Measurements from ENCODE around the gene RPS28.
A peak's percentile ranks its signal among the peaks of the same experiment; 100 is the strongest.

Gene RPS28

DNA sequence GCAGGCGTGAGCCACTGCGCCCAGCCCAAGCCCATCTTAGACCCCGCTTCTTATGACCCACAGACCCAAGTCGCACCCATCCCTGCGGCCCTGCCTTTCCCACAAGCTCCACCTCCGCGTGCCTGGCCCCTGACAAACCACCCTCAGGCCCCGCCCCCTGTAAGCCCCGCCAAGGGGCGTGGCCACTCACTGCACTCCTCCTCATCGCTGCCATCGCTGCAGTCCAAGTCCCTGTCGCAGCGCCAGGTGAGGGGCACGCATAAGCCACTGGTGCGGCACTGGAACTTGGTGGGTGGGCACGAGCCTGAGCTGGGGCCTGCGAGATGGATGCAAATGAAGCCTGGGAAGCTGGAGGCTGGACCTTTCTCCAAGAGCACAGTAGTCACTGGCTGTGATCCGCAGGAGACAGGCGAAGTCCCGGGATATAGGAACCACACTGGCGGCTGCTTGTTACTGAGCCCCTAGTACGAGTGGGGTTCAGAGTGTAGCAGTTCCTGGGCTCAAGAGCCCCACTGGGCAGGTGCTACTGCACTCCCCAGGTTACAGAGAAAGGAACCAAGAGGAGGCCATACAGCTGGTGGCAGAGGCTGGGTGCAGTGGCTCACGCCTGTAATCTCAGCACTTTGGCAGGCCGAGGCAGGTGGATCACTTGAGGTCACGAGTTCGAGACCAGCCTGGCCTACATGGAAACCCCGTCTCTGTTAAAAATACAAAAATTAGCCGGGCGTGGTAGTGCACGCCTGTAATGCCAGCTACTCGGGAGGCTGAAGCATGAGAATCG is 16.3 kb upstream of the RPS28 start:
- H4K5ac ChIP-seq (ENCODE audit: low read length) = no peak overlapping the region
- no peaks in the 10 kb centered on the region for H3K27me3 ChIP-seq (ENCODE audit: insufficient read depth, low read length, poor library complexity)
- H3K4me1 ChIP-seq (ENCODE audit: control insufficient read depth, low read depth, low read length) = no peaks in the 10 kb centered on the region
- H3K36me3 ChIP-seq (ENCODE audit: control insufficient read depth, insufficient read depth, low read length) = no peaks in the 10 kb centered on the region
- H2BK5ac ChIP-seq (ENCODE audit: low read length) = no peak overlapping the region
- no peak overlapping the region for H3K27ac ChIP-seq (ENCODE audit: low read depth, low read length)
- no peak overlapping the region for H3K9ac ChIP-seq (ENCODE audit: low read length)
- WGBS (ENCODE audit: extremely low coverage, insufficient coverage, low lambda C conversion rate) = no CpG with 5 or more reads among the region's 33 CpGs
- H2AK5ac ChIP-seq (ENCODE audit: low read length) = no peak overlapping the region
- no peak overlapping the region for H2BK120ac ChIP-seq (ENCODE audit: low read depth, low read length)
- no peak overlapping the region for H3K4ac ChIP-seq (ENCODE audit: low read depth, low read length)
- peaks cover 6% of the 10 kb centered on the region for H3K79me1 ChIP-seq (ENCODE audit: low read length)
- H3K56ac ChIP-seq (ENCODE audit: low read length) = peak overlapping the region; percentile 15
- H4K8ac ChIP-seq (ENCODE audit: low read depth, low read length) = no peak overlapping the region
- no peak overlapping the region for H2BK15ac ChIP-seq (replicated peaks; ENCODE audit: low read depth)
- H3K4me2 ChIP-seq (ENCODE audit: low read length) = no peak overlapping the region
- H3K4me3 ChIP-seq (ENCODE audit: low read length) = no peak overlapping the region
- no peak overlapping the region for H3K18ac ChIP-seq (ENCODE audit: low read length)
- H3K79me2 ChIP-seq (ENCODE audit: control insufficient read depth, insufficient read depth, low read length) = peaks cover 2% of the 10 kb centered on the region
- no peak overlapping the region for H3K23ac ChIP-seq (ENCODE audit: low read length)
- DNase-seq = peak; percentile 82

- Histone ChIP-seq H3K27me3 (ENCODE audit: insufficient read depth, low read length, poor library complexity) (no peaks in the 10 kb centered on the region), H3K23ac (ENCODE audit: low read length) (no peak overlapping the region), H3K56ac (ENCODE audit: low read length) (no peak overlapping the region), H3K79me1 (ENCODE audit: low read length) (peaks cover 6% of the 10 kb centered on the region), H3K27ac (ENCODE audit: low read depth, low read length) (no peak overlapping the region), H3K4me1 (ENCODE audit: control insufficient read depth, low read depth, low read length) (no peaks in the 10 kb centered on the region), H2AK5ac (ENCODE audit: low read length) (no peak overlapping the region), H4K5ac (ENCODE audit: low read length) (no peak overlapping the region), H2BK15ac (replicated peaks; ENCODE audit: low read depth) (no peak overlapping the region), H3K9ac (ENCODE audit: low read length) (no peak overlapping the region), H3K79me2 (ENCODE audit: control insufficient read depth, insufficient read depth, low read length) (peaks cover 2% of the 10 kb centered on the region), H3K4ac (ENCODE audit: low read depth, low read length) (no peak overlapping the region), H3K36me3 (ENCODE audit: control insufficient read depth, insufficient read depth, low read length) (no peaks in the 10 kb centered on the region), H2BK5ac (ENCODE audit: low read length) (no peak overlapping the region), H4K8ac (ENCODE audit: low read depth, low read length) (no peak overlapping the region), H2BK120ac (ENCODE audit: low read depth, low read length) (no peak overlapping the region), H3K4me3 (ENCODE audit: low read length) (no peak overlapping the region), H3K18ac (ENCODE audit: low read length) (no peak overlapping the region), H3K4me2 (ENCODE audit: low read length) (no peak overlapping the region)
- no CpG with 5 or more reads among the region's 4 CpGs for WGBS (ENCODE audit: extremely low coverage, insufficient coverage, low lambda C conversion rate)
- DNase-seq = no peak
These were observed 15.5 kb upstream of the RPS28 start for GRCh38 chr19:8305798-8306197.

GRCh38 chr19:8306235-8307054 is 14.9 kb upstream of the RPS28 start:
- Histone ChIP-seq H3K27ac (ENCODE audit: low read depth, low read length) (no peak overlapping the region), H3K27me3 (ENCODE audit: insufficient read depth, low read length, poor library complexity) (no peaks in the 10 kb centered on the region), H3K56ac (ENCODE audit: low read length) (peak overlapping the region; percentile 17), H3K4me3 (ENCODE audit: low read length) (no peak overlapping the region), H3K4me2 (ENCODE audit: low read length) (no peak overlapping the region), H3K4me1 (ENCODE audit: control insufficient read depth, low read depth, low read length) (no peaks in the 10 kb centered on the region), H4K8ac (ENCODE audit: low read depth, low read length) (no peak overlapping the region), H3K36me3 (ENCODE audit: control insufficient read depth, insufficient read depth, low read length) (no peaks in the 10 kb centered on the region), H2AK5ac (ENCODE audit: low read length) (no peak overlapping the region), H3K79me1 (ENCODE audit: low read length) (peaks cover 6% of the 10 kb centered on the region), H2BK5ac (ENCODE audit: low read length) (no peak overlapping the region), H4K5ac (ENCODE audit: low read length) (no peak overlapping the region), H3K9ac (ENCODE audit: low read length) (peak overlapping the region; percentile 26), H3K4ac (ENCODE audit: low read depth, low read length) (no peak overlapping the region), H3K79me2 (ENCODE audit: control insufficient read depth, insufficient read depth, low read length) (peaks cover 2% of the 10 kb centered on the region), H3K23ac (ENCODE audit: low read length) (no peak overlapping the region), H3K18ac (ENCODE audit: low read length) (no peak overlapping the region), H2BK15ac (replicated peaks; ENCODE audit: low read depth) (no peak overlapping the region), H2BK120ac (ENCODE audit: low read depth, low read length) (no peak overlapping the region)
- no CpG with 5 or more reads among the region's 17 CpGs for WGBS (ENCODE audit: extremely low coverage, insufficient coverage, low lambda C conversion rate)
- no peak for DNase-seq

GRCh38 chr19:8307400-8307964 is 13.8 kb upstream of the RPS28 start:
- H3K56ac ChIP-seq (ENCODE audit: low read length) = peak overlapping the region; percentile 94
- peaks cover 2% of the 10 kb centered on the region for H3K79me2 ChIP-seq (ENCODE audit: control insufficient read depth, insufficient read depth, low read length)
- H3K4me3 ChIP-seq (ENCODE audit: low read length) = peak overlapping the region; percentile 67
- H2BK15ac ChIP-seq (replicated peaks; ENCODE audit: low read depth) = no peak overlapping the region
- peak overlapping the region; percentile 80 for H2AK5ac ChIP-seq (ENCODE audit: low read length)
- no peak overlapping the region for H4K5ac ChIP-seq (ENCODE audit: low read length)
- H3K4me1 ChIP-seq (ENCODE audit: control insufficient read depth, low read depth, low read length) = no peaks in the 10 kb centered on the region
- H2BK5ac ChIP-seq (ENCODE audit: low read length) = no peak overlapping the region
- H2BK120ac ChIP-seq (ENCODE audit: low read depth, low read length) = no peak overlapping the region
- peak overlapping the region; percentile 84 for H3K23ac ChIP-seq (ENCODE audit: low read length)
- no peak overlapping the region for H4K8ac ChIP-seq (ENCODE audit: low read depth, low read length)
- H3K27me3 ChIP-seq (ENCODE audit: insufficient read depth, low read length, poor library complexity) = no peaks in the 10 kb centered on the region
- DNase-seq = peak; percentile 40
- no CpG with 5 or more reads among the region's 24 CpGs for WGBS (ENCODE audit: extremely low coverage, insufficient coverage, low lambda C conversion rate)
- peak overlapping the region; percentile 98 for H3K4me2 ChIP-seq (ENCODE audit: low read length)
- no peak overlapping the region for H3K27ac ChIP-seq (ENCODE audit: low read depth, low read length)
- H3K18ac ChIP-seq (ENCODE audit: low read length) = no peak overlapping the region
- peak overlapping the region; percentile 87 for H3K9ac ChIP-seq (ENCODE audit: low read length)
- peaks cover 6% of the 10 kb centered on the region for H3K79me1 ChIP-seq (ENCODE audit: low read length)
- H3K4ac ChIP-seq (ENCODE audit: low read depth, low read length) = no peak overlapping the region
- no peaks in the 10 kb centered on the region for H3K36me3 ChIP-seq (ENCODE audit: control insufficient read depth, insufficient read depth, low read length)

- H3K23ac ChIP-seq (ENCODE audit: low read length) = peak within 1 kb of the TSS; percentile 84
- no peak within 1 kb of the TSS for H3K27ac ChIP-seq (ENCODE audit: low read depth, low read length)
- no CpG with 5 or more reads among the region's 63 CpGs for WGBS (ENCODE audit: extremely low coverage, insufficient coverage, low lambda C conversion rate)
These were observed 13.1 kb upstream of the RPS28 start, which contains the start of gene CD320 for GRCh38 chr19:8307965-8308866. Gene CD320 (minus strand): TSS chr19:8308358. CDS start chr19:8308290, 68 bp downstream.

More at GRCh38 chr19:8307965-8308866, 13.1 kb upstream of the RPS28 start, which contains the start of gene CD320:
- peak within 1 kb of the TSS; percentile 87 for H3K9ac ChIP-seq (ENCODE audit: low read length)
- H2BK15ac ChIP-seq (replicated peaks; ENCODE audit: low read depth) = no peak within 1 kb of the TSS
- peak; percentile 94 for DNase-seq
- peak within 1 kb of the TSS; percentile 67 for H3K4me3 ChIP-seq (ENCODE audit: low read length)
- no peak within 1 kb of the TSS for H2BK5ac ChIP-seq (ENCODE audit: low read length)
- H3K4ac ChIP-seq (ENCODE audit: low read depth, low read length) = no peak within 1 kb of the TSS
- peaks cover 2% of the 10 kb centered on the region for H3K79me2 ChIP-seq (ENCODE audit: control insufficient read depth, insufficient read depth, low read length)
- no peak within 1 kb of the TSS for H3K18ac ChIP-seq (ENCODE audit: low read length)
- H3K4me1 ChIP-seq (ENCODE audit: control insufficient read depth, low read depth, low read length) = no peaks in the 10 kb centered on the region
- H3K79me1 ChIP-seq (ENCODE audit: low read length) = peaks cover 6% of the 10 kb centered on the region
- H3K36me3 ChIP-seq (ENCODE audit: control insufficient read depth, insufficient read depth, low read length) = no peaks in the 10 kb centered on the region
- H4K5ac ChIP-seq (ENCODE audit: low read length) = no peak within 1 kb of the TSS
- no peak within 1 kb of the TSS for H4K8ac ChIP-seq (ENCODE audit: low read depth, low read length)
- peak within 1 kb of the TSS; percentile 80 for H2AK5ac ChIP-seq (ENCODE audit: low read length)
- no peak within 1 kb of the TSS for H2BK120ac ChIP-seq (ENCODE audit: low read depth, low read length)
- H3K4me2 ChIP-seq (ENCODE audit: low read length) = peak within 1 kb of the TSS; percentile 98
- H3K27me3 ChIP-seq (ENCODE audit: insufficient read depth, low read length, poor library complexity) = no peaks in the 10 kb centered on the region
- H3K56ac ChIP-seq (ENCODE audit: low read length) = peak within 1 kb of the TSS; percentile 94

Measured in mesendoderm (in vitro differentiated cells).